CD4-positive, alpha-beta T cell treated with Interferon gamma for 1 hour (primary cell): ENCODE data around the gene ACACA.

Experiments used
- DNase-seq: peaks from one replicate; pipeline ENCODE4 v3.0.0-alpha.2; 2020

Gene ACACA

GRCh38 chr17:37340804-37341203, 65.8 kb downstream of the ACACA start:
- DNase-seq, result no peak

GRCh38 chr17:37339321-37339720, 67.3 kb downstream of the ACACA start:
- DNase-seq, result no peak

- DNase-seq, result no peak
Measured at GRCh38 chr17:37338847-37339246, 67.8 kb downstream of the ACACA start.

GRCh38 chr17:37327341-37328090, 79.1 kb downstream of the ACACA start:
- no peak for DNase-seq

- DNase-seq, result no peak
Measured at GRCh38 chr17:37322826-37323561, 83.6 kb downstream of the ACACA start.

GRCh38 chr17:37322106-37322505, 84.5 kb downstream of the ACACA start:
- DNase-seq, result no peak

- DNase-seq, result no peak
Measured at GRCh38 chr17:37318931-37319594, 87.6 kb downstream of the ACACA start.

- no peak for DNase-seq
Measured at GRCh38 chr17:37317867-37318266, 88.8 kb downstream of the ACACA start.

- no peak for DNase-seq
Measured at GRCh38 chr17:37315601-37316000, 91.0 kb downstream of the ACACA start.

GRCh38 chr17:37312137-37312923, 94.3 kb downstream of the ACACA start:
- no peak for DNase-seq

GRCh38 chr17:37310940-37311339, 95.7 kb downstream of the ACACA start:
- DNase-seq, result no peak

- no peak for DNase-seq
Measured at GRCh38 chr17:37309051-37309450, 97.6 kb downstream of the ACACA start.

GRCh38 chr17:37305406-37305905, 101.2 kb downstream of the ACACA start:
- DNase-seq, result no peak

GRCh38 chr17:37301288-37301687, 105.3 kb downstream of the ACACA start:
- no peak for DNase-seq

GRCh38 chr17:37300683-37301082, 106.0 kb downstream of the ACACA start:
- DNase-seq, result no peak

GRCh38 chr17:37299257-37299980, 107.2 kb downstream of the ACACA start:
- no peak for DNase-seq

- DNase-seq, result no peak
Measured at GRCh38 chr17:37295888-37296287, 110.7 kb downstream of the ACACA start.

- no peak for DNase-seq
Measured at GRCh38 chr17:37294888-37295287, 111.7 kb downstream of the ACACA start.

GRCh38 chr17:37293770-37294169, 112.9 kb downstream of the ACACA start:
- no peak for DNase-seq

- DNase-seq, result peak; percentile 3
Measured at GRCh38 chr17:37292429-37293139, 114.1 kb downstream of the ACACA start.

GRCh38 chr17:37291351-37291750, 115.3 kb downstream of the ACACA start:
- no peak for DNase-seq
